ENCODE results near the gene GALNT17.

GALNT17 gene

GRCh38 chr7:71144963-71145362 is 13.0 kb downstream of the GALNT17 start:
- Histone ChIP-seq H3K27ac (0 out of 2 replicates have a peak overlapping the region, but pooled peaks have one; percentile 49), H3K9ac (ENCODE audit: insufficient read length) (no peak overlapping the region), H3K9me3 (ENCODE audit: low read depth, low read length) (no peaks in the 10 kb centered on the region), H3K4me3 (no peak overlapping the region), H3K36me3 (ENCODE audit: insufficient read depth, low read length) (peaks cover 31% of the 10 kb centered on the region)
- DNase-seq (ENCODE audit: low read depth, low spot score): no peak
- no peak for TF ChIP-seq FOXP2 (optimal IDR thresholded peaks at IDR 0.05; ENCODE audit: control extremely low read depth, extremely low read length, insufficient read depth)
- TF ChIP-seq EZH2 (IDR thresholded peaks at IDR 0.05): no peak
- TF ChIP-seq POLR2AphosphoS5 (IDR thresholded peaks at IDR 0.05; ENCODE audit: borderline replicate concordance, low read depth, low read length): no peak

GRCh38 chr7:71145906-71146901 is 14.3 kb downstream of the GALNT17 start:
- no peak for DNase-seq (ENCODE audit: low read depth, low spot score)
- Histone ChIP-seq H3K4me3 (peak overlapping the region; percentile 68), H3K27ac (peak overlapping the region; percentile 87), H3K9me3 (ENCODE audit: low read depth, low read length) (no peaks in the 10 kb centered on the region), H3K36me3 (ENCODE audit: insufficient read depth, low read length) (peaks cover 25% of the 10 kb centered on the region), H3K9ac (ENCODE audit: insufficient read length) (peak overlapping the region; percentile 60)
- no peak for TF ChIP-seq FOXP2 (optimal IDR thresholded peaks at IDR 0.05; ENCODE audit: control extremely low read depth, extremely low read length, insufficient read depth)
- no peak for TF ChIP-seq EZH2 (IDR thresholded peaks at IDR 0.05)
- no peak for TF ChIP-seq POLR2AphosphoS5 (IDR thresholded peaks at IDR 0.05; ENCODE audit: borderline replicate concordance, low read depth, low read length)

GRCh38 chr7:71148098-71148497 is 16.2 kb downstream of the GALNT17 start:
- Histone ChIP-seq H3K4me3 (no peak overlapping the region), H3K36me3 (ENCODE audit: insufficient read depth, low read length) (peaks cover 23% of the 10 kb centered on the region), H3K27ac (no peak overlapping the region; the same call in 1 of the 2 replicates), H3K9ac (ENCODE audit: insufficient read length) (no peak overlapping the region), H3K9me3 (ENCODE audit: low read depth, low read length) (no peaks in the 10 kb centered on the region)
- TF ChIP-seq FOXP2 (optimal IDR thresholded peaks at IDR 0.05; ENCODE audit: control extremely low read depth, extremely low read length, insufficient read depth) (no peak), POLR2AphosphoS5 (IDR thresholded peaks at IDR 0.05; ENCODE audit: borderline replicate concordance, low read depth, low read length) (no peak), EZH2 (IDR thresholded peaks at IDR 0.05) (no peak)
- no peak for DNase-seq (ENCODE audit: low read depth, low spot score)

- Histone ChIP-seq H3K9me3 (ENCODE audit: low read depth, low read length) (peaks cover 4% of the 10 kb centered on the region; the same call in 1 of the 2 replicates), H3K36me3 (ENCODE audit: insufficient read depth, low read length) (peaks cover 27% of the 10 kb centered on the region), H3K9ac (ENCODE audit: insufficient read length) (no peak overlapping the region), H3K27ac (peak overlapping the region; percentile 80), H3K4me3 (no peak overlapping the region)
- DNase-seq (ENCODE audit: low read depth, low spot score): no peak
- no peak for TF ChIP-seq EZH2 (IDR thresholded peaks at IDR 0.05)
- no peak for TF ChIP-seq POLR2AphosphoS5 (IDR thresholded peaks at IDR 0.05; ENCODE audit: borderline replicate concordance, low read depth, low read length)
- TF ChIP-seq FOXP2 (optimal IDR thresholded peaks at IDR 0.05; ENCODE audit: control extremely low read depth, extremely low read length, insufficient read depth): no peak
Measured at GRCh38 chr7:71155236-71155635, 23.3 kb downstream of the GALNT17 start.

GRCh38 chr7:71157757-71158156 is 25.8 kb downstream of the GALNT17 start:
- H3K4me3 ChIP-seq: no peak overlapping the region
- peaks cover 32% of the 10 kb centered on the region for H3K36me3 ChIP-seq (ENCODE audit: insufficient read depth, low read length)
- no peak for DNase-seq (ENCODE audit: low read depth, low spot score)
- no peak for TF ChIP-seq FOXP2 (optimal IDR thresholded peaks at IDR 0.05; ENCODE audit: control extremely low read depth, extremely low read length, insufficient read depth)
- TF ChIP-seq EZH2 (IDR thresholded peaks at IDR 0.05): no peak
- TF ChIP-seq POLR2AphosphoS5 (IDR thresholded peaks at IDR 0.05; ENCODE audit: borderline replicate concordance, low read depth, low read length): no peak
- no peak overlapping the region for H3K9ac ChIP-seq (ENCODE audit: insufficient read length)
- peaks cover 4% of the 10 kb centered on the region; the same call in 1 of the 2 replicates for H3K9me3 ChIP-seq (ENCODE audit: low read depth, low read length)
- H3K27ac ChIP-seq: no peak overlapping the region

GRCh38 chr7:71165708-71166107 is 33.8 kb downstream of the GALNT17 start:
- DNase-seq (ENCODE audit: low read depth, low spot score): no peak
- Histone ChIP-seq H3K36me3 (ENCODE audit: insufficient read depth, low read length) (peaks cover 35% of the 10 kb centered on the region), H3K9me3 (ENCODE audit: low read depth, low read length) (no peaks in the 10 kb centered on the region), H3K4me3 (no peak overlapping the region), H3K9ac (ENCODE audit: insufficient read length) (no peak overlapping the region), H3K27ac (peak overlapping the region; percentile 98)
- TF ChIP-seq EZH2 (IDR thresholded peaks at IDR 0.05) (no peak), FOXP2 (optimal IDR thresholded peaks at IDR 0.05; ENCODE audit: control extremely low read depth, extremely low read length, insufficient read depth) (no peak), POLR2AphosphoS5 (IDR thresholded peaks at IDR 0.05; ENCODE audit: borderline replicate concordance, low read depth, low read length) (no peak)

GRCh38 chr7:71171476-71171875 is 39.5 kb downstream of the GALNT17 start:
- Histone ChIP-seq H3K27ac (no peak overlapping the region), H3K36me3 (ENCODE audit: insufficient read depth, low read length) (peaks cover 18% of the 10 kb centered on the region), H3K9me3 (ENCODE audit: low read depth, low read length) (peaks cover 6% of the 10 kb centered on the region; the same call in 1 of the 2 replicates), H3K9ac (ENCODE audit: insufficient read length) (no peak overlapping the region), H3K4me3 (no peak overlapping the region)
- DNase-seq (ENCODE audit: low read depth, low spot score): no peak
- no peak for TF ChIP-seq FOXP2 (optimal IDR thresholded peaks at IDR 0.05; ENCODE audit: control extremely low read depth, extremely low read length, insufficient read depth)

- H3K9ac ChIP-seq (ENCODE audit: insufficient read length): no peak overlapping the region
Measured at GRCh38 chr7:71173955-71174354, 42.0 kb downstream of the GALNT17 start.

More at GRCh38 chr7:71173955-71174354, 42.0 kb downstream of the GALNT17 start:
- H3K4me3 ChIP-seq: no peak overlapping the region
- peak overlapping the region; percentile 39 for H3K27ac ChIP-seq
- peaks cover 30% of the 10 kb centered on the region for H3K36me3 ChIP-seq (ENCODE audit: insufficient read depth, low read length)
- DNase-seq (ENCODE audit: low read depth, low spot score): no peak
- no peak for TF ChIP-seq EZH2 (IDR thresholded peaks at IDR 0.05)
- TF ChIP-seq FOXP2 (optimal IDR thresholded peaks at IDR 0.05; ENCODE audit: control extremely low read depth, extremely low read length, insufficient read depth): no peak
- no peak for TF ChIP-seq POLR2AphosphoS5 (IDR thresholded peaks at IDR 0.05; ENCODE audit: borderline replicate concordance, low read depth, low read length)
- H3K9me3 ChIP-seq (ENCODE audit: low read depth, low read length): peaks cover 15% of the 10 kb centered on the region; the same call in 1 of the 2 replicates
